IMR-90 (cell line): Measurements from ENCODE around the gene RADIL. TPM values are rescaled to one million over a fixed set of nuclear protein-coding genes. Genes with fewer than 3 reads are reported as not detected.

Experiments
- ATAC-seq: fragments of 200-7000 bp; cut with Tn5 transposase; 2 replicates; pipeline ENCODE4 v1.9.1; 2020; ENCODE audit warnings: low read depth, mild to moderate bottlenecking, moderate library complexity
- BruUV-seq: library from RNA; stranded (reverse); fragments of 400-500 nt; replicated peaks from 2 replicates; lab custom pipeline; 2021; lab: Mats Ljungman, UMichigan
- CTCF ChIA-PET: fragments of 300-600 bp; formaldehyde crosslinking; extraction: SDS; loops from one replicate; lab custom pipeline; 2021; ENCODE audit warnings: antibody characterized with exemption; lab: Yijun Ruan, JAX
- POLR2A ChIA-PET: fragments of 300-600 bp; sonication (Branson Sonifier 250); formaldehyde crosslinking; loops from one replicate; lab custom pipeline; 2022; ENCODE audit warnings: antibody characterized with exemption; ENCODE audit not compliant: unreplicated experiment; lab: Charles Lee
- DNase-seq: peaks from one replicate; pipeline ENCODE4 v3.0.0; 2013
- H2AFZ ChIP-seq: replicated peaks from 2 replicates; pipeline ENCODE3; 2013; ENCODE audit warnings: low read length, mild to moderate bottlenecking; ENCODE audit not compliant: poor library complexity
- H2AK5ac ChIP-seq: 2 replicates; pipeline ENCODE4 v1.6.1; 2013; ENCODE audit warnings: low read depth, low read length, inconsistent platforms
- H2AK9ac ChIP-seq: replicated peaks from 2 replicates; pipeline ENCODE3; 2013; ENCODE audit warnings: mild to moderate bottlenecking, low read depth, low read length, moderate library complexity; ENCODE audit not compliant: poor library complexity
- H2BK120ac ChIP-seq: 2 replicates; pipeline ENCODE4 v1.6.1; 2013; ENCODE audit warnings: low read depth, low read length, inconsistent platforms
- H2BK15ac ChIP-seq: 3 replicates; pipeline ENCODE4 v1.6.1; 2013; ENCODE audit warnings: low read depth, low read length, inconsistent platforms
- H2BK20ac ChIP-seq: 2 replicates; pipeline ENCODE4 v1.6.1; 2013; ENCODE audit warnings: low read depth, mild to moderate bottlenecking, inconsistent platforms, low read length, moderate library complexity
- H2BK5ac ChIP-seq: 2 replicates; pipeline ENCODE4 v1.6.1; 2013; ENCODE audit warnings: mild to moderate bottlenecking, low read depth, low read length, inconsistent platforms; ENCODE audit not compliant: poor library complexity, severe bottlenecking
- H3K14ac ChIP-seq: replicated peaks from 2 replicates; pipeline ENCODE4 v1.6.1; 2013; ENCODE audit warnings: low read depth, low read length, inconsistent platforms
- H3K18ac ChIP-seq: 2 replicates; pipeline ENCODE4 v1.6.1; 2013; ENCODE audit warnings: low read depth, low read length, control low read depth
- H3K23ac ChIP-seq: 2 replicates; pipeline ENCODE4 v1.6.1; 2013; ENCODE audit warnings: low read depth, low read length, inconsistent platforms
- H3K27ac ChIP-seq: 2 replicates; pipeline ENCODE4 v1.5.1; 2013; ENCODE audit warnings: mild to moderate bottlenecking, control low read depth, low read length; ENCODE audit not compliant: insufficient read depth
- H3K27me3 ChIP-seq: 2 replicates; pipeline ENCODE4 v1.6.1; 2013; ENCODE audit warnings: low read length; ENCODE audit not compliant: control insufficient read depth, insufficient read depth
- H3K36me3 ChIP-seq: 2 replicates; pipeline ENCODE4 v1.6.1; 2013; ENCODE audit warnings: low read length, mixed read lengths; ENCODE audit not compliant: control insufficient read depth, insufficient read depth
- H3K4ac ChIP-seq: 2 replicates; pipeline ENCODE4 v1.6.1; 2013; ENCODE audit warnings: low read depth, low read length, inconsistent platforms
- H3K4me1 ChIP-seq: 2 replicates; pipeline ENCODE4 v1.6.1; 2013; ENCODE audit warnings: low read length, mixed read lengths; ENCODE audit not compliant: control insufficient read depth, insufficient read depth
- H3K4me2 ChIP-seq: 2 replicates; pipeline ENCODE4 v1.6.1; 2013; ENCODE audit warnings: low read depth, mild to moderate bottlenecking, control low read depth, low read length, moderate library complexity
- H3K4me3 ChIP-seq: 2 replicates; pipeline ENCODE4 v1.5.1; 2013; ENCODE audit warnings: low read depth, mild to moderate bottlenecking, control low read depth, low read length, moderate library complexity; ENCODE audit not compliant: insufficient read depth
- H3K56ac ChIP-seq: 2 replicates; pipeline ENCODE4 v1.6.1; 2013; ENCODE audit warnings: low read length, inconsistent platforms; ENCODE audit not compliant: insufficient read depth; ENCODE audit errors: extremely low read depth
- H3K79me1 ChIP-seq, 2 experiments: 2 replicates each; pipeline ENCODE4 v1.6.1; 2013; ENCODE audit warnings: low read length in 2 of 2, inconsistent platforms in 1 of 2, low read depth in 1 of 2
- H3K9ac ChIP-seq: 2 replicates; pipeline ENCODE4 v1.6.1; 2013; ENCODE audit warnings: low read depth, low read length, control low read depth
- H3K9me1 ChIP-seq: 2 replicates; pipeline ENCODE4 v1.6.1; 2013; ENCODE audit warnings: low read length, inconsistent platforms; ENCODE audit not compliant: insufficient read depth
- H3K9me3 ChIP-seq: 2 replicates; pipeline ENCODE4 v1.6.1; 2013; ENCODE audit warnings: low read length; ENCODE audit not compliant: control insufficient read depth, insufficient read depth
- H4K20me1 ChIP-seq: 2 replicates; pipeline ENCODE4 v1.6.1; 2013; ENCODE audit warnings: low read length, inconsistent platforms; ENCODE audit not compliant: insufficient read depth
- H4K5ac ChIP-seq: 2 replicates; pipeline ENCODE4 v1.6.1; 2013; ENCODE audit warnings: mild to moderate bottlenecking, low read depth, low read length, control low read depth
- H4K8ac ChIP-seq, 2 experiments: 2 replicates each; pipeline ENCODE4 v1.6.1; 2013; ENCODE audit warnings: low read depth in 2 of 2, low read length in 2 of 2, control low read depth in 1 of 2, inconsistent platforms in 1 of 2
- H4K91ac ChIP-seq: 2 replicates; pipeline ENCODE4 v1.6.1; 2013; ENCODE audit warnings: low read depth, low read length, inconsistent platforms; ENCODE audit not compliant: insufficient read depth
- BHLHE40 ChIP-seq: fragments of 150-350 bp; IDR thresholded peaks from 2 replicates; pipeline ENCODE4 v1.6.1; 2016; ENCODE audit warnings: mild to moderate bottlenecking, low read depth, low read length
- CEBPB ChIP-seq: IDR thresholded peaks from 2 replicates; pipeline ENCODE4 v1.6.1; 2012; ENCODE audit warnings: low read depth, low read length, improper control_type of control experiment
- MAFK ChIP-seq: IDR thresholded peaks from 2 replicates; pipeline ENCODE4 v1.6.1; 2012; ENCODE audit warnings: low read depth, low read length, improper control_type of control experiment
- MAZ ChIP-seq: IDR thresholded peaks from 2 replicates; pipeline ENCODE4 v1.6.1; 2012; ENCODE audit warnings: low read depth, mild to moderate bottlenecking, low read length, improper control_type of control experiment, moderate library complexity, borderline replicate concordance
- NFE2L2 ChIP-seq: fragments of 150-350 bp; IDR thresholded peaks from 2 replicates; pipeline ENCODE4 v1.6.1; 2016; ENCODE audit warnings: low read depth, mild to moderate bottlenecking, low read length
- POLR2A ChIP-seq: IDR thresholded peaks from 2 replicates; pipeline ENCODE4 v1.6.1; 2012; ENCODE audit warnings: mild to moderate bottlenecking, low read depth, low read length
- WGBS, 2 experiments: methylation state at CpG; one replicate each; pipeline versions ENCODE4 v1.1.5 to v1.1.7; 2013; ENCODE audit warnings: missing lambda C conversion rate in 2 of 2; ENCODE audit not compliant: insufficient read length in 1 of 2; ENCODE audit errors: extremely low coverage in 2 of 2; 5-methylcytosine and 5-hydroxymethylcytosine counted together
- dilution Hi-C: fragments of 300-500 bp; cut with HindIII; formaldehyde crosslinking; loops from one replicate; pipeline ENCODE4 v1.14.3; 2018; ENCODE audit warnings: low sequenced_read_pairs; ENCODE audit not compliant: unreplicated experiment
- in situ Hi-C: fragments of 300-500 bp; cut with MboI; formaldehyde crosslinking; loops from 3 replicates; pipeline ENCODE4 v1.14.3; 2019; ENCODE audit warnings: low sequenced_read_pairs, inconsistent platforms, mixed read lengths
- intact Hi-C: fragments of 100-400 bp; cut with micrococcal nuclease; formaldehyde crosslinking; loops from 2 replicates; pipeline ENCODE4 v1.10.0; 2022
- polyA plus RNA-seq, 3 experiments: library from polyadenylated mRNA; depleted of rRNA; stranded (reverse); fragments of >200 nt; gene quantifications; 2 replicates each; pipeline ENCODE4 v1.2.3, GENCODE V29; 2012; ENCODE audit warnings: low replicate concordance in 1 of 3
- total RNA-seq: library from RNA; depleted of rRNA; stranded (reverse); fragments of >200 nt; gene quantifications from 2 replicates; pipeline ENCODE4 v1.2.3, GENCODE V29; 2012
- TF ChIP-seq, protein P1 (sequence below): fragments of 150-350 bp; IDR thresholded peaks from 2 replicates; pipeline ENCODE4 v1.6.1; 2017; ENCODE audit warnings: mild to moderate bottlenecking, antibody characterized with exemption, low read length, low read depth
- TF ChIP-seq, protein P2 (sequence below): conservative IDR thresholded peaks from 2 replicates; pipeline ENCODE4 v1.5.1; 2012; ENCODE audit warnings: mild to moderate bottlenecking, low read depth, low read length, improper control_type of control experiment

The RADIL gene
- total and polyA plus RNA-seq, 2 of the 4 experiments (the other 2 are of a cell fraction), result 0.18 to 0.48 TPM

DNA sequence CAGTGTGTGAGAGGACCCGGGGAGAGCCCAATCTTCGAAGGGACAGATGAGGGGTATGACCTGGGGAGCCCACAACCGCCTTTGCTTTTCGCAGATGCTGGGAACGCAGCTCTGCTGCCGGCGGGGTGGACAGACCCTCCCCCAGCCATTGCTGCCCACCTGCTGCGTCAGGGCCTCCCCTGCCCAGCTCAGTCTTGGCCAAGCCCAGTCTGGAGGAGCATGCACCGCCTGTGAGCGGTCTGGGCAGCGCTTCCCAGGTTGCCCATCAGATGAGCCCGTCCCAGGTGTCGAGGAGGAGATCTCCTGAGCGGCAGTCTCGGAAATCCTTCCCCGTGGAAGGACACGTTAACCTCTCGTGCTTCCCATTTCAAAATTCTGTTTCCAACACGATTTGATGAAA, 125.4 kb downstream of the RADIL start:
- H2BK5ac ChIP-seq, result no peak overlapping the region
- no peaks in the 10 kb centered on the region for H3K9me1 ChIP-seq
- H3K4me2 ChIP-seq, result no peak overlapping the region
- no peak for TF ChIP-seq CEBPB
- TF ChIP-seq BHLHE40, result no peak
- no peak for TF ChIP-seq MAFK
- no peak for TF ChIP-seq POLR2A
- TF ChIP-seq, protein P1, sequence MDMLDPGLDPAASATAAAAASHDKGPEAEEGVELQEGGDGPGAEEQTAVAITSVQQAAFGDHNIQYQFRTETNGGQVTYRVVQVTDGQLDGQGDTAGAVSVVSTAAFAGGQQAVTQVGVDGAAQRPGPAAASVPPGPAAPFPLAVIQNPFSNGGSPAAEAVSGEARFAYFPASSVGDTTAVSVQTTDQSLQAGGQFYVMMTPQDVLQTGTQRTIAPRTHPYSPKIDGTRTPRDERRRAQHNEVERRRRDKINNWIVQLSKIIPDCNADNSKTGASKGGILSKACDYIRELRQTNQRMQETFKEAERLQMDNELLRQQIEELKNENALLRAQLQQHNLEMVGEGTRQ, result no peak
- TF ChIP-seq, protein P2, sequence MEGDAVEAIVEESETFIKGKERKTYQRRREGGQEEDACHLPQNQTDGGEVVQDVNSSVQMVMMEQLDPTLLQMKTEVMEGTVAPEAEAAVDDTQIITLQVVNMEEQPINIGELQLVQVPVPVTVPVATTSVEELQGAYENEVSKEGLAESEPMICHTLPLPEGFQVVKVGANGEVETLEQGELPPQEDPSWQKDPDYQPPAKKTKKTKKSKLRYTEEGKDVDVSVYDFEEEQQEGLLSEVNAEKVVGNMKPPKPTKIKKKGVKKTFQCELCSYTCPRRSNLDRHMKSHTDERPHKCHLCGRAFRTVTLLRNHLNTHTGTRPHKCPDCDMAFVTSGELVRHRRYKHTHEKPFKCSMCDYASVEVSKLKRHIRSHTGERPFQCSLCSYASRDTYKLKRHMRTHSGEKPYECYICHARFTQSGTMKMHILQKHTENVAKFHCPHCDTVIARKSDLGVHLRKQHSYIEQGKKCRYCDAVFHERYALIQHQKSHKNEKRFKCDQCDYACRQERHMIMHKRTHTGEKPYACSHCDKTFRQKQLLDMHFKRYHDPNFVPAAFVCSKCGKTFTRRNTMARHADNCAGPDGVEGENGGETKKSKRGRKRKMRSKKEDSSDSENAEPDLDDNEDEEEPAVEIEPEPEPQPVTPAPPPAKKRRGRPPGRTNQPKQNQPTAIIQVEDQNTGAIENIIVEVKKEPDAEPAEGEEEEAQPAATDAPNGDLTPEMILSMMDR, result no peak
- TF ChIP-seq NFE2L2, result no peak
- TF ChIP-seq MAZ, result no peak
- peaks cover 3 to 21% of the 10 kb centered on the region in 2 experiments for H3K79me1 ChIP-seq
- no peak overlapping the region for H4K8ac ChIP-seq
- no peak overlapping the region for H4K5ac ChIP-seq
- no peak overlapping the region for H2BK120ac ChIP-seq
- no peak overlapping the region for H4K91ac ChIP-seq
- no TSS peak for BruUV-seq
- POLR2A ChIA-PET, result no interaction called here
- no peak overlapping the region for H2AK5ac ChIP-seq
- H3K27me3 ChIP-seq, result no peaks in the 10 kb centered on the region
- no peak overlapping the region for H2BK20ac ChIP-seq
- DNase-seq (no peak), ATAC-seq (no peak)
- no peak overlapping the region for H3K9ac ChIP-seq
- H3K36me3 ChIP-seq, result peaks cover 80% of the 10 kb centered on the region
- no peak overlapping the region for H3K27ac ChIP-seq
- H3K4me3 ChIP-seq, result no peak overlapping the region
- dilution Hi-C loops (no loop called here), intact Hi-C loops (no loop called here), in situ Hi-C loops (loop anchor here (25.0 kb wide), 1 partner anchor 1896 kb away; no protein-coding TSS in a partner anchor)
- H3K14ac ChIP-seq, result no peak overlapping the region
- no peaks in the 10 kb centered on the region for H3K4me1 ChIP-seq
- H3K9me3 ChIP-seq, result no peaks in the 10 kb centered on the region
- H2AK9ac ChIP-seq, result no peak overlapping the region
- H3K23ac ChIP-seq, result no peak overlapping the region
- no peak overlapping the region for H2BK15ac ChIP-seq
- 100% methylated on average over 11 of the region's 19 CpGs; no CpG with 5 or more reads in 1 of the 2 experiments for WGBS, 2 experiments
- H2AFZ ChIP-seq, result no peak overlapping the region
- no peak overlapping the region for H3K56ac ChIP-seq
- no peak overlapping the region for H3K4ac ChIP-seq
- CTCF ChIA-PET, result no interaction called here
- H3K18ac ChIP-seq, result no peak overlapping the region
- peaks cover 8% of the 10 kb centered on the region; the same call in 1 of the 2 replicates for H4K20me1 ChIP-seq
